H1 (cell line): Measurements from ENCODE around the gene SPTBN1. TPM values are rescaled to one million over a fixed set of nuclear protein-coding genes. Genes with fewer than 3 reads are reported as not detected.
A peak's percentile ranks its signal among the peaks of the same experiment; 100 is the strongest.

ENCODE experiments used
- CTCF ChIA-PET: fragments of 300-600 bp; sonication (Branson Sonifier 250); formaldehyde crosslinking; loops from one replicate; lab custom pipeline; 2021; ENCODE audit not compliant: partially characterized antibody; lab: Charles Lee
- POLR2A ChIA-PET: fragments of 300-600 bp; sonication (Branson Sonifier 250); formaldehyde crosslinking; loops from one replicate; lab custom pipeline; 2021; ENCODE audit warnings: inconsistent platforms; ENCODE audit not compliant: partially characterized antibody; lab: Charles Lee
- DNase-seq, 2 experiments: peaks; one replicate each; pipeline versions ENCODE4 v3.0.0 to v3.0.0-alpha.2; 2010 to 2022; ENCODE audit warnings: low spot score in 2 of 2, low read depth in 1 of 2, mixed read lengths in 1 of 2
- FAIRE-seq: peaks from 2 replicates; lab custom pipeline; 2011; peaks lifted over from hg19 to GRCh38; lab: Jason Lieb, UNC
- H2AFZ ChIP-seq: 2 replicates; pipeline ENCODE4 v1.8.1; 2012; ENCODE audit warnings: low read length, inconsistent platforms
- H2AK5ac ChIP-seq: 2 replicates; pipeline ENCODE4 v1.6.1; 2013; ENCODE audit warnings: low read depth, low read length
- H2BK120ac ChIP-seq: replicated peaks from 2 replicates; pipeline ENCODE3; 2013; ENCODE audit warnings: low read depth, low read length, inconsistent platforms
- H2BK12ac ChIP-seq: 2 replicates; pipeline ENCODE4 v1.6.1; 2013; ENCODE audit warnings: low read depth, low read length
- H2BK15ac ChIP-seq: 2 replicates; pipeline ENCODE4 v1.6.1; 2013; ENCODE audit warnings: low read length
- H2BK20ac ChIP-seq: 2 replicates; pipeline ENCODE4 v1.6.1; 2013; ENCODE audit warnings: low read length
- H2BK5ac ChIP-seq: 2 replicates; pipeline ENCODE4 v1.6.1; 2013; ENCODE audit warnings: low read depth, low read length
- H3K14ac ChIP-seq: 2 replicates; pipeline ENCODE4 v1.6.1; 2013; ENCODE audit warnings: inconsistent platforms; ENCODE audit not compliant: insufficient read length
- H3K18ac ChIP-seq: 2 replicates; pipeline ENCODE4 v1.6.1; 2013; ENCODE audit warnings: low read length; ENCODE audit errors: extremely low read depth
- H3K23ac ChIP-seq: 2 replicates; pipeline ENCODE4 v1.6.1; 2013; ENCODE audit warnings: inconsistent platforms; ENCODE audit not compliant: insufficient read length
- H3K23me2 ChIP-seq: 2 replicates; pipeline ENCODE4 v1.6.1; 2013; ENCODE audit warnings: low read depth, low read length
- H3K27ac ChIP-seq: 2 replicates; pipeline ENCODE4 v1.6.1; 2011; ENCODE audit warnings: low read depth, low read length, inconsistent platforms
- H3K27me3 ChIP-seq, 4 experiments: replicated peaks in 1 of 4; 1 replicate in 1 of 4; 2 replicates in 3 of 4; pipeline versions ENCODE4 v1.6.1 to v1.8.1; 2011 to 2013; ENCODE audit warnings: low read length in 3 of 4, mild to moderate bottlenecking in 3 of 4, inconsistent platforms in 2 of 4, mixed read lengths in 2 of 4, moderate library complexity in 1 of 4; ENCODE audit not compliant: control insufficient read depth in 3 of 4, insufficient read depth in 3 of 4; ENCODE audit errors: extremely low read depth in 1 of 4
- H3K36me3 ChIP-seq, 4 experiments: 2 replicates each; pipeline versions ENCODE4 v1.6.1 to v1.8.1; 2011 to 2013; ENCODE audit warnings: mild to moderate bottlenecking in 4 of 4, low read length in 3 of 4, moderate library complexity in 2 of 4, control low read depth in 1 of 4, inconsistent platforms in 1 of 4; ENCODE audit not compliant: insufficient read depth in 4 of 4, control insufficient read depth in 2 of 4
- H3K4ac ChIP-seq: replicated peaks from 2 replicates; pipeline ENCODE3; 2013; ENCODE audit warnings: low read length, low read depth, mixed read lengths, inconsistent platforms; ENCODE audit not compliant: insufficient read length
- H3K4me1 ChIP-seq, 4 experiments: replicated peaks in 1 of 4; 1 replicate in 1 of 4; 2 replicates in 3 of 4; pipeline versions ENCODE4 v1.6.1 to v1.8.1; 2011 to 2013; ENCODE audit warnings: low read length in 3 of 4, inconsistent platforms in 2 of 4, mixed read lengths in 1 of 4; ENCODE audit not compliant: insufficient read depth in 4 of 4, control insufficient read depth in 3 of 4
- H3K4me2 ChIP-seq, 2 experiments: 2 replicates each; pipeline versions ENCODE4 v1.6.1 to v1.8.1; 2011 to 2013; ENCODE audit warnings: low read depth in 2 of 2, low read length in 2 of 2, control low read depth in 1 of 2, inconsistent platforms in 1 of 2, mild to moderate bottlenecking in 1 of 2; ENCODE audit not compliant: insufficient read depth in 1 of 2
- H3K4me3 ChIP-seq, 4 experiments: fragments of 200-600, 300-600 bp in 1 of 4; sonication (generic), shearing (Covaris generic), sonication (Bioruptor Twin) in 1 of 4; 2 replicates each; pipeline versions ENCODE4 v1.5.1 to v1.8.1; 2011 to 2016; ENCODE audit warnings: low read length in 4 of 4, low read depth in 3 of 4, control low read depth in 2 of 4, inconsistent platforms in 2 of 4, mild to moderate bottlenecking in 2 of 4, mixed read lengths in 1 of 4, moderate library complexity in 1 of 4; ENCODE audit not compliant: insufficient read depth in 2 of 4; ENCODE audit errors: extremely low read depth in 1 of 4
- H3K56ac ChIP-seq: replicated peaks from 2 replicates; pipeline ENCODE3; 2013; ENCODE audit warnings: low read depth, mild to moderate bottlenecking, mixed read lengths, low read length, inconsistent platforms; ENCODE audit not compliant: insufficient read length
- H3K79me1 ChIP-seq: 2 replicates; pipeline ENCODE4 v1.6.1; 2013; ENCODE audit warnings: low read depth, low read length, control low read depth
- H3K79me2 ChIP-seq, 2 experiments: 2 replicates each; pipeline versions ENCODE4 v1.6.1 to v1.8.1; 2012 to 2013; ENCODE audit warnings: low read length in 2 of 2, mild to moderate bottlenecking in 2 of 2, inconsistent platforms in 1 of 2; ENCODE audit not compliant: insufficient read depth in 2 of 2, control insufficient read depth in 1 of 2
- H3K9ac ChIP-seq, 4 experiments: replicated peaks in 1 of 4; 1 replicate in 1 of 4; 2 replicates in 3 of 4; pipeline versions ENCODE4 v1.6.1 to v1.8.1; 2011 to 2013; ENCODE audit warnings: low read depth in 3 of 4, low read length in 3 of 4, control low read depth in 2 of 4, mild to moderate bottlenecking in 2 of 4, moderate library complexity in 2 of 4, inconsistent platforms in 1 of 4; ENCODE audit errors: extremely low read depth in 1 of 4
- H3K9me3 ChIP-seq, 2 experiments: 2 replicates each; pipeline versions ENCODE4 v1.6.1 to v1.8.1; 2012 to 2013; ENCODE audit warnings: mild to moderate bottlenecking in 2 of 2, moderate library complexity in 2 of 2, control low read depth in 1 of 2, inconsistent platforms in 1 of 2, low read depth in 1 of 2, low read length in 1 of 2, mixed read lengths in 1 of 2; ENCODE audit not compliant: insufficient read depth in 2 of 2
- H4K20me1 ChIP-seq, 2 experiments: replicated peaks in 1 of 2; 2 replicates each; pipeline versions ENCODE3 to v1.8.1; 2011 to 2013; ENCODE audit warnings: inconsistent platforms in 2 of 2, low read length in 2 of 2, mild to moderate bottlenecking in 1 of 2; ENCODE audit not compliant: insufficient read depth in 2 of 2, control insufficient read depth in 1 of 2
- H4K5ac ChIP-seq: 2 replicates; pipeline ENCODE4 v1.6.1; 2013; ENCODE audit warnings: low read length, low read depth, mixed read lengths, inconsistent platforms; ENCODE audit not compliant: insufficient read length
- H4K8ac ChIP-seq: 2 replicates; pipeline ENCODE4 v1.8.0; 2013; ENCODE audit warnings: mild to moderate bottlenecking, moderate library complexity, low read length, inconsistent platforms; ENCODE audit not compliant: insufficient read depth; ENCODE audit errors: extremely low read depth
- H4K91ac ChIP-seq: replicated peaks from 2 replicates; pipeline ENCODE3; 2013; ENCODE audit warnings: low read length, mixed read lengths, inconsistent platforms; ENCODE audit not compliant: insufficient read length
- CTBP2 ChIP-seq: IDR thresholded peaks from 2 replicates; pipeline ENCODE4 v1.7.0; 2011; ENCODE audit warnings: borderline replicate concordance, mild to moderate bottlenecking, moderate library complexity, mixed read lengths, low read length; ENCODE audit not compliant: insufficient read depth, insufficient read length
- EP300 ChIP-seq, 2 experiments: IDR thresholded peaks; 1 replicate in 1 of 2; 2 replicates in 1 of 2; pipeline ENCODE4 v1.6.1; 2011 to 2012; ENCODE audit warnings: low read depth in 2 of 2, low read length in 2 of 2, mild to moderate bottlenecking in 2 of 2, borderline replicate concordance in 1 of 2, inconsistent platforms in 1 of 2, moderate library complexity in 1 of 2
- NANOG ChIP-seq: IDR thresholded peaks from 2 replicates; pipeline ENCODE4 v1.6.1; 2011; ENCODE audit warnings: low read length, low read depth, mild to moderate bottlenecking, inconsistent platforms; ENCODE audit not compliant: insufficient read depth, poor library complexity, severe bottlenecking
- RAD21 ChIP-seq, 2 experiments: IDR thresholded peaks in 1 of 2; conservative IDR thresholded peaks in 1 of 2; 2 replicates each; pipeline ENCODE4 v1.6.1; 2011; ENCODE audit warnings: low read depth in 2 of 2, low read length in 2 of 2, improper control_type of control experiment in 1 of 2, inconsistent platforms in 1 of 2, mild to moderate bottlenecking in 1 of 2, moderate library complexity in 1 of 2
- WGBS, 2 experiments: shearing (Covaris generic) in 1 of 2; methylation state at CpG; one replicate each; pipeline versions ENCODE4 v1.1.6 to v1.1.7; 2013 to 2015; ENCODE audit warnings: low lambda C conversion rate in 2 of 2, mixed read lengths in 2 of 2, inconsistent platforms in 1 of 2, low coverage in 1 of 2, missing lambda C conversion rate in 1 of 2; ENCODE audit not compliant: insufficient replicate concordance in 2 of 2, insufficient coverage in 1 of 2, insufficient read length in 1 of 2; ENCODE audit errors: extremely low coverage in 1 of 2, missing lambda C conversion rate in 1 of 2; 5-methylcytosine and 5-hydroxymethylcytosine counted together
- polyA plus RNA-seq, 7 experiments: library from polyadenylated mRNA; depleted of rRNA in 3 of 7; stranded (reverse) in 5 of 7; unstranded in 2 of 7; fragments of >200 nt in 5 of 7; fragments of 200-250 nt in 2 of 7; gene quantifications; 1 replicate in 5 of 7; 2 replicates in 1 of 7; 4 replicates in 1 of 7; pipeline versions ENCODE4 v1.2.1 to v1.2.3, GENCODE V29; 2011 to 2013; ENCODE audit warnings: missing spikeins in 2 of 7, mixed read lengths in 2 of 7
- total RNA-seq: library from RNA; stranded (reverse); fragmentation: NEBNext Ultra II Directional; extraction: Animal tissue kit (Norgen Biotek cat#: 25700); gene quantifications from 2 replicates; pipeline ENCODE4 v1.2.1, GENCODE V29; 2021

The SPTBN1 gene
- total and polyA plus RNA-seq, 2 of the 8 experiments (the other 6 are each of a cell fraction or from before 2014, with no cell fraction given) = 31.8 to 180 TPM

- H3K36me3 ChIP-seq = no peaks in the 10 kb centered on the region
- FAIRE-seq = no peak
- no peak overlapping the region for H3K14ac ChIP-seq
- 87% methylated on average over 3 of the region's 3 CpGs; no CpG with 5 or more reads in 1 of the 2 experiments for WGBS, 2 experiments
- peaks cover 0 to 16% of the 10 kb centered on the region in 2 experiments; a peak in 3 of 4 replicates for H3K79me2 ChIP-seq
- no peak overlapping the region for H2AK5ac ChIP-seq
- H2AFZ ChIP-seq = no peak overlapping the region
- H4K20me1 ChIP-seq = peaks cover 0 to 2% of the 10 kb centered on the region in 2 experiments
- H3K56ac ChIP-seq = no peak overlapping the region
- no peaks in the 10 kb centered on the region for H3K27me3 ChIP-seq
- peaks cover 0 to 10% (median 1%) of the 10 kb centered on the region in 4 experiments; a peak in 2 of 7 replicates for H3K4me1 ChIP-seq
- no peak overlapping the region for H4K5ac ChIP-seq
- H3K23ac ChIP-seq = no peak overlapping the region
- H3K79me1 ChIP-seq = no peaks in the 10 kb centered on the region
- no peak overlapping the region for H2BK12ac ChIP-seq
- no peak overlapping the region for H2BK20ac ChIP-seq
- H3K4me3 ChIP-seq = no peak overlapping the region
- H3K9me3 ChIP-seq = no peaks in the 10 kb centered on the region
- no peak overlapping the region for H2BK120ac ChIP-seq
- H4K8ac ChIP-seq = 0 out of 2 replicates have a peak overlapping the region, but pooled peaks have one; percentile 18
- no peak overlapping the region; the same call in 1 of the 2 replicates for H3K18ac ChIP-seq
- no peak overlapping the region for H4K91ac ChIP-seq
- H2BK5ac ChIP-seq = no peak overlapping the region
- ChIA-PET POLR2A (no interaction called here), CTCF (interaction anchor here (1.0 kb wide), 1 partner anchor 236 kb away, joined by 3 read pairs; no protein-coding TSS in a partner anchor)
- H3K9ac ChIP-seq = no peak overlapping the region
- TF ChIP-seq CTBP2 (no peak), EP300 (IDR thresholded peaks at IDR 0.05; ENCODE audit: borderline replicate concordance in 1 of 2, low read depth in 2 of 2, low read length in 2 of 2) (no peak), NANOG (no peak), RAD21 (IDR thresholded peaks at IDR 0.05 in 1 of 2, conservative IDR thresholded peaks at IDR 0.05 in 1 of 2; ENCODE audit: low read depth in 2 of 2, low read length in 2 of 2) (no peak)
- no peaks in the 10 kb centered on the region for H3K23me2 ChIP-seq
- H3K4me2 ChIP-seq = no peak overlapping the region
- no peak overlapping the region for H3K27ac ChIP-seq
- no peak overlapping the region for H3K4ac ChIP-seq
- no peak for DNase-seq
- no peak overlapping the region for H2BK15ac ChIP-seq
Observed at GRCh38 chr2:54469484-54470053, 13.4 kb downstream of the SPTBN1 start.
